Airway epithelial cell (primary cell): ENCODE measurements around the gene PMPCB. TPM values are rescaled to one million over a fixed set of nuclear protein-coding genes. Genes with fewer than 3 reads are reported as not detected.

Source experiments
- total RNA-seq: library from RNA; depleted of rRNA; stranded (reverse); fragments of >200 nt; gene quantifications from 2 replicates; pipeline ENCODE4 v1.2.3, GENCODE V29; 2015

The PMPCB gene, protein sequence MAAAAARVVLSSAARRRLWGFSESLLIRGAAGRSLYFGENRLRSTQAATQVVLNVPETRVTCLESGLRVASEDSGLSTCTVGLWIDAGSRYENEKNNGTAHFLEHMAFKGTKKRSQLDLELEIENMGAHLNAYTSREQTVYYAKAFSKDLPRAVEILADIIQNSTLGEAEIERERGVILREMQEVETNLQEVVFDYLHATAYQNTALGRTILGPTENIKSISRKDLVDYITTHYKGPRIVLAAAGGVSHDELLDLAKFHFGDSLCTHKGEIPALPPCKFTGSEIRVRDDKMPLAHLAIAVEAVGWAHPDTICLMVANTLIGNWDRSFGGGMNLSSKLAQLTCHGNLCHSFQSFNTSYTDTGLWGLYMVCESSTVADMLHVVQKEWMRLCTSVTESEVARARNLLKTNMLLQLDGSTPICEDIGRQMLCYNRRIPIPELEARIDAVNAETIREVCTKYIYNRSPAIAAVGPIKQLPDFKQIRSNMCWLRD
- 30.8 and 38.0 TPM in 2 replicates for total RNA-seq

DNA sequence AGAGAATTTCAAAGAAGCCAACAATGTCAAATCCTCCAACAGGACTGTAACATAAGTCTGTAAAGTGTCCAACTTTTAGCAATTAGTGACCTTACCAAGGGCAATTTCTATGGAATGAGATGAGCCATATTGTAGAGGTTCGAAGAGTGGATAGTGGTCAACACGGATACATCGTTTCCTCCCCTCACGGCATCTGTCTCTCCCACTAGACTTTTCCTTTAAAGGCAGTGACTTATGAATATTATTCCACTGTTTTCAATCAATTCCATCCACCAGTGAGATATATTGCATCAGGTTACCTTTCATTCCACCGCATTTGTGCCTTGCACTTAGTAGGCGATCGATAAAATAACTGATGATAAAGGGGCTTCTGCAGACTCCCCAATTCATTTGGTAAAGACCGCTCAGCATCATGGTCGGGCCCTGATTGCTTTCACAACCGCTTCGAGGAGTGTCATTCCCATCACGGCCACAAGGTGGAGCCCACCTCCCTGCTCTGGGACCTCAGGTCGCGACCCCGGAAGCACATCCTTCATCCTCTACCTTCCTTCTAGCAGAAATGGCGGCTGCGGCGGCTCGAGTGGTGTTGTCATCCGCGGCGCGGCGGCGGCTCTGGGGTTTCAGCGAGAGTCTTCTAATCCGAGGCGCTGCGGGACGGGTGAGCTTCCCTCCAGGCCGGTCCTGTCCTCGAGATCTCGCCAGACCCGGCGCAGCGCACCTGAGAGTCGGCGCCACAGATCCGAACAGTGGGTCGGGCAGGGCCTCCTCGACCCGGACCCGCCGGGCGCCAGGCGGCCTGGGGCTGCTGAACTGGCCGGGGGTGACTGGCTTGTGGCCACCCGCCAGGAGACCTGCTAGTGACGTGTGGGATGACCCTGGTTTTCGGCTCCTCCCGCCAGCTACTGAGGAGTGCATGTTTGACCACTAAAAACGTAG, at the start of gene PMPCB:
PMPCB (plus strand) TSS at position 535 of the 936 bp plus-strand sequence; CDS start at position 560, 25 bp downstream.

DNA sequence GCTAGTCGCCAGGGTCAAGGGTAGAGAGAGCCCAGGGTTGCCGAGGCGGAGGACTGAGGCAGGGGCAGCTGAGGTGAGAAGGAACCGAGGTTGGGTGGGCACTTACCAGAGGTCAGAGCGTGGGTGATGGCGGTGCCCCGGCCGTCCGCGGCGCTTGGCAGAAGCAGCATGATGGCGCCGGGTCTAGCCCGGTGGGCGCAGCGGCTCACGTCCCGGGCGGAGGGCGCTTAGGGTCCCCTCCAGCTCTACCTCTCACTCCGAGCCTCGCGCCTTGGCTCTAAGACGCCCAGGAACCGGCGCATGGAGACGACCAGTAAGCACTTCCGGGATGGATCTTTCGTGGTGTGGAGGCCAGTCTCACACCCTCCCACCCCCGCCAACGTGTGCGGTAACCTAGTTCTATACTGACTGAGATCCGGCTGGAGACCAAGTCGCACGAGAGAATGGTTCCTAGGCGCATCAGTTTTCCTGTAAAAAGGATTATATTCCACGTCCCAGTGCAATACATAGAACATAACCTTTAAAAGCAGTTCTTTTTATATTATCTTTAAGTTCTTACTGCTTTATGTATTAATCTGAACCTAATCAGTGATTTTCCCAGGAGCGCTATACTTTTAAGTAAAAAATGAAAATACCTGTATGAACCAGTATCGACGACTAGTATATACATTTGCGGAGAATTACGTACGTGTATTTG, 47.4 kb downstream of the PMPCB start, which contains the start of gene DNAJC2:
DNAJC2 (minus strand) TSS at position 315 of the 697 bp plus-strand sequence; CDS start at position 170, 145 bp downstream.

DNA sequence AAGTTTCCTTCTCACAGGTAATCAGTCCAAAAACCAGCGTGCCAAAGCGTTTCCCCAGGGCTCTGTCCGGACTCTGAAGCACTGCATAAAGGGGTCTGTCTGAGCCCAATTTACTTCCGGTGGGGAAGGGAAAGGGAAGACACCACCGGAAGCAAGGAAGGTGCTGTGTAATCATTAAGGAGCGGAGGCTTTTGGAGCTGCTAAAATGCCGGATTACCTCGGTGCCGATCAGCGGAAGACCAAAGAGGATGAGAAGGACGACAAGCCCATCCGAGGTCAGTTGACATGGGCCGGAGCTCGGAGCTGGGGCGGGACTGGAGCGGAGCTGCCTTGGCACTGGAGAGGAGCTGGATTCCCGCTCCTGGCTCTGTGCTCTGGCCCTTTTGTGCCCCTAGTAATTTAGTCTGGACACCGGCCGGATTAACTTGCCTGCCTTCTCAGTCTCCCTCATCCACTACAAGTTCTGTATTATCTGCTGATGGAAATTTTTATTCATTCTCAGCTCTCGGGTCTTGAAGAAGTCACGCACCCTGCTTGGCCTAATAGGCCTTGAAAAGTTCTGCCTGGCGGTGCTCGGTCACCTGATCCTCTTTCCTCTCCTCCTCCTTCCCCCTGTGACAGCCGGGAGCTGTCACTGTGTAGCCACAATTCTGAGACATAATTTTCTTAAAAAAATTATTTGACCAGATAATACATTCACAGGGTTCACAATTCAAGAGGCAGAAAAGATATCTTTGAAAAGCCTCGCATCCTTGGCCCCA, 50.5 kb downstream of the PMPCB start, which contains the start of gene PSMC2:
PSMC2 (plus strand) TSS at position 137 of the 761 bp plus-strand sequence; CDS start at position 206, 69 bp downstream.

Other genes starting within 250 kb of the PMPCB start
- 0.21 TPM in 1 of 2 replicates, not detected in the other for gene FBXL13, start 222.6 kb upstream of the PMPCB start, total RNA-seq
- 32.1 and 40.1 TPM in 2 replicates for gene ARMC10, start 222.3 kb upstream of the PMPCB start, total RNA-seq
- gene NAPEPLD, start 148.3 kb upstream of the PMPCB start, total RNA-seq: 1.0 and 2.3 TPM in 2 replicates
- gene DNAJC2, start 47.3 kb downstream of the PMPCB start, total RNA-seq: 8.9 and 15.5 TPM in 2 replicates
- 149 and 195 TPM in 2 replicates for gene PSMC2, start 50.2 kb downstream of the PMPCB start, total RNA-seq
- gene SLC26A5, start 148.8 kb downstream of the PMPCB start, total RNA-seq: not detected in 2 replicates